H1 (cell line): ENCODE results near the gene NLRP3. TPM values are rescaled to one million over a fixed set of nuclear protein-coding genes. Genes with fewer than 3 reads are reported as not detected.

Experiments used
- CTCF ChIA-PET: fragments of 300-600 bp; sonication (Branson Sonifier 250); formaldehyde crosslinking; loops from one replicate; lab custom pipeline; 2021; ENCODE audit not compliant: partially characterized antibody; lab: Charles Lee
- POLR2A ChIA-PET: fragments of 300-600 bp; sonication (Branson Sonifier 250); formaldehyde crosslinking; loops from one replicate; lab custom pipeline; 2021; ENCODE audit warnings: inconsistent platforms; ENCODE audit not compliant: partially characterized antibody; lab: Charles Lee
- DNase-seq, 2 experiments: peaks; one replicate each; pipeline versions ENCODE4 v3.0.0 to v3.0.0-alpha.2; 2010 to 2022; ENCODE audit warnings: low spot score in 2 of 2, low read depth in 1 of 2, mixed read lengths in 1 of 2
- FAIRE-seq: peaks from 2 replicates; lab custom pipeline; 2011; peaks lifted over from hg19 to GRCh38; lab: Jason Lieb, UNC
- H2AFZ ChIP-seq: 2 replicates; pipeline ENCODE4 v1.8.1; 2012; ENCODE audit warnings: low read length, inconsistent platforms
- H2AK5ac ChIP-seq: 2 replicates; pipeline ENCODE4 v1.6.1; 2013; ENCODE audit warnings: low read depth, low read length
- H2BK120ac ChIP-seq: replicated peaks from 2 replicates; pipeline ENCODE3; 2013; ENCODE audit warnings: low read depth, low read length, inconsistent platforms
- H2BK12ac ChIP-seq: 2 replicates; pipeline ENCODE4 v1.6.1; 2013; ENCODE audit warnings: low read depth, low read length
- H2BK15ac ChIP-seq: 2 replicates; pipeline ENCODE4 v1.6.1; 2013; ENCODE audit warnings: low read length
- H2BK20ac ChIP-seq: 2 replicates; pipeline ENCODE4 v1.6.1; 2013; ENCODE audit warnings: low read length
- H2BK5ac ChIP-seq: 2 replicates; pipeline ENCODE4 v1.6.1; 2013; ENCODE audit warnings: low read depth, low read length
- H3K14ac ChIP-seq: 2 replicates; pipeline ENCODE4 v1.6.1; 2013; ENCODE audit warnings: inconsistent platforms; ENCODE audit not compliant: insufficient read length
- H3K18ac ChIP-seq: 2 replicates; pipeline ENCODE4 v1.6.1; 2013; ENCODE audit warnings: low read length; ENCODE audit errors: extremely low read depth
- H3K23ac ChIP-seq: 2 replicates; pipeline ENCODE4 v1.6.1; 2013; ENCODE audit warnings: inconsistent platforms; ENCODE audit not compliant: insufficient read length
- H3K23me2 ChIP-seq: 2 replicates; pipeline ENCODE4 v1.6.1; 2013; ENCODE audit warnings: low read depth, low read length
- H3K27ac ChIP-seq: 2 replicates; pipeline ENCODE4 v1.6.1; 2011; ENCODE audit warnings: low read depth, low read length, inconsistent platforms
- H3K27me3 ChIP-seq, 4 experiments: replicated peaks in 1 of 4; 1 replicate in 1 of 4; 2 replicates in 3 of 4; pipeline versions ENCODE4 v1.6.1 to v1.8.1; 2011 to 2013; ENCODE audit warnings: low read length in 3 of 4, mild to moderate bottlenecking in 3 of 4, inconsistent platforms in 2 of 4, mixed read lengths in 2 of 4, moderate library complexity in 1 of 4; ENCODE audit not compliant: control insufficient read depth in 3 of 4, insufficient read depth in 3 of 4; ENCODE audit errors: extremely low read depth in 1 of 4
- H3K36me3 ChIP-seq, 4 experiments: 2 replicates each; pipeline versions ENCODE4 v1.6.1 to v1.8.1; 2011 to 2013; ENCODE audit warnings: mild to moderate bottlenecking in 4 of 4, low read length in 3 of 4, moderate library complexity in 2 of 4, control low read depth in 1 of 4, inconsistent platforms in 1 of 4; ENCODE audit not compliant: insufficient read depth in 4 of 4, control insufficient read depth in 2 of 4
- H3K4ac ChIP-seq: replicated peaks from 2 replicates; pipeline ENCODE3; 2013; ENCODE audit warnings: low read length, low read depth, mixed read lengths, inconsistent platforms; ENCODE audit not compliant: insufficient read length
- H3K4me1 ChIP-seq, 4 experiments: replicated peaks in 1 of 4; 1 replicate in 1 of 4; 2 replicates in 3 of 4; pipeline versions ENCODE4 v1.6.1 to v1.8.1; 2011 to 2013; ENCODE audit warnings: low read length in 3 of 4, inconsistent platforms in 2 of 4, mixed read lengths in 1 of 4; ENCODE audit not compliant: insufficient read depth in 4 of 4, control insufficient read depth in 3 of 4
- H3K4me2 ChIP-seq, 2 experiments: 2 replicates each; pipeline versions ENCODE4 v1.6.1 to v1.8.1; 2011 to 2013; ENCODE audit warnings: low read depth in 2 of 2, low read length in 2 of 2, control low read depth in 1 of 2, inconsistent platforms in 1 of 2, mild to moderate bottlenecking in 1 of 2; ENCODE audit not compliant: insufficient read depth in 1 of 2
- H3K4me3 ChIP-seq, 4 experiments: fragments of 200-600, 300-600 bp in 1 of 4; sonication (generic), shearing (Covaris generic), sonication (Bioruptor Twin) in 1 of 4; 2 replicates each; pipeline versions ENCODE4 v1.5.1 to v1.8.1; 2011 to 2016; ENCODE audit warnings: low read length in 4 of 4, low read depth in 3 of 4, control low read depth in 2 of 4, inconsistent platforms in 2 of 4, mild to moderate bottlenecking in 2 of 4, mixed read lengths in 1 of 4, moderate library complexity in 1 of 4; ENCODE audit not compliant: insufficient read depth in 2 of 4; ENCODE audit errors: extremely low read depth in 1 of 4
- H3K56ac ChIP-seq: replicated peaks from 2 replicates; pipeline ENCODE3; 2013; ENCODE audit warnings: low read depth, mild to moderate bottlenecking, mixed read lengths, low read length, inconsistent platforms; ENCODE audit not compliant: insufficient read length
- H3K79me1 ChIP-seq: 2 replicates; pipeline ENCODE4 v1.6.1; 2013; ENCODE audit warnings: low read depth, low read length, control low read depth
- H3K79me2 ChIP-seq, 2 experiments: 2 replicates each; pipeline versions ENCODE4 v1.6.1 to v1.8.1; 2012 to 2013; ENCODE audit warnings: low read length in 2 of 2, mild to moderate bottlenecking in 2 of 2, inconsistent platforms in 1 of 2; ENCODE audit not compliant: insufficient read depth in 2 of 2, control insufficient read depth in 1 of 2
- H3K9ac ChIP-seq, 4 experiments: replicated peaks in 1 of 4; 1 replicate in 1 of 4; 2 replicates in 3 of 4; pipeline versions ENCODE4 v1.6.1 to v1.8.1; 2011 to 2013; ENCODE audit warnings: low read depth in 3 of 4, low read length in 3 of 4, control low read depth in 2 of 4, mild to moderate bottlenecking in 2 of 4, moderate library complexity in 2 of 4, inconsistent platforms in 1 of 4; ENCODE audit errors: extremely low read depth in 1 of 4
- H3K9me3 ChIP-seq, 2 experiments: 2 replicates each; pipeline versions ENCODE4 v1.6.1 to v1.8.1; 2012 to 2013; ENCODE audit warnings: mild to moderate bottlenecking in 2 of 2, moderate library complexity in 2 of 2, control low read depth in 1 of 2, inconsistent platforms in 1 of 2, low read depth in 1 of 2, low read length in 1 of 2, mixed read lengths in 1 of 2; ENCODE audit not compliant: insufficient read depth in 2 of 2
- H4K20me1 ChIP-seq, 2 experiments: replicated peaks in 1 of 2; 2 replicates each; pipeline versions ENCODE3 to v1.8.1; 2011 to 2013; ENCODE audit warnings: inconsistent platforms in 2 of 2, low read length in 2 of 2, mild to moderate bottlenecking in 1 of 2; ENCODE audit not compliant: insufficient read depth in 2 of 2, control insufficient read depth in 1 of 2
- H4K5ac ChIP-seq: 2 replicates; pipeline ENCODE4 v1.6.1; 2013; ENCODE audit warnings: low read length, low read depth, mixed read lengths, inconsistent platforms; ENCODE audit not compliant: insufficient read length
- H4K8ac ChIP-seq: 2 replicates; pipeline ENCODE4 v1.8.0; 2013; ENCODE audit warnings: mild to moderate bottlenecking, moderate library complexity, low read length, inconsistent platforms; ENCODE audit not compliant: insufficient read depth; ENCODE audit errors: extremely low read depth
- H4K91ac ChIP-seq: replicated peaks from 2 replicates; pipeline ENCODE3; 2013; ENCODE audit warnings: low read length, mixed read lengths, inconsistent platforms; ENCODE audit not compliant: insufficient read length
- CHD1 ChIP-seq: IDR thresholded peaks from 2 replicates; pipeline ENCODE4 v1.6.1; 2012; ENCODE audit warnings: low read depth, low read length, improper control_type of control experiment
- EP300 ChIP-seq, 2 experiments: IDR thresholded peaks; 1 replicate in 1 of 2; 2 replicates in 1 of 2; pipeline ENCODE4 v1.6.1; 2011 to 2012; ENCODE audit warnings: low read depth in 2 of 2, low read length in 2 of 2, mild to moderate bottlenecking in 2 of 2, borderline replicate concordance in 1 of 2, inconsistent platforms in 1 of 2, moderate library complexity in 1 of 2
- HDAC2 ChIP-seq, 2 experiments: fragments of 300-600 bp in 1 of 2; sonication (generic) in 1 of 2; IDR thresholded peaks; 2 replicates each; pipeline ENCODE4 v1.6.1; 2011 to 2012; ENCODE audit warnings: low read depth in 2 of 2, low read length in 2 of 2, mild to moderate bottlenecking in 2 of 2, moderate library complexity in 2 of 2, borderline replicate concordance in 1 of 2, inconsistent platforms in 1 of 2
- KDM4A ChIP-seq: IDR thresholded peaks from one replicate; pipeline ENCODE4 v1.7.1; 2012; ENCODE audit warnings: low read depth, mild to moderate bottlenecking, moderate library complexity, low read length, inconsistent platforms; ENCODE audit not compliant: severe bottlenecking
- RAD21 ChIP-seq, 2 experiments: IDR thresholded peaks in 1 of 2; conservative IDR thresholded peaks in 1 of 2; 2 replicates each; pipeline ENCODE4 v1.6.1; 2011; ENCODE audit warnings: low read depth in 2 of 2, low read length in 2 of 2, improper control_type of control experiment in 1 of 2, inconsistent platforms in 1 of 2, mild to moderate bottlenecking in 1 of 2, moderate library complexity in 1 of 2
- WGBS, 2 experiments: shearing (Covaris generic) in 1 of 2; methylation state at CpG; one replicate each; pipeline versions ENCODE4 v1.1.6 to v1.1.7; 2013 to 2015; ENCODE audit warnings: low lambda C conversion rate in 2 of 2, mixed read lengths in 2 of 2, inconsistent platforms in 1 of 2, low coverage in 1 of 2, missing lambda C conversion rate in 1 of 2; ENCODE audit not compliant: insufficient replicate concordance in 2 of 2, insufficient coverage in 1 of 2, insufficient read length in 1 of 2; ENCODE audit errors: extremely low coverage in 1 of 2, missing lambda C conversion rate in 1 of 2; 5-methylcytosine and 5-hydroxymethylcytosine counted together
- polyA plus RNA-seq, 7 experiments: library from polyadenylated mRNA; depleted of rRNA in 3 of 7; stranded (reverse) in 5 of 7; unstranded in 2 of 7; fragments of >200 nt in 5 of 7; fragments of 200-250 nt in 2 of 7; gene quantifications; 1 replicate in 5 of 7; 2 replicates in 1 of 7; 4 replicates in 1 of 7; pipeline versions ENCODE4 v1.2.1 to v1.2.3, GENCODE V29; 2011 to 2013; ENCODE audit warnings: missing spikeins in 2 of 7, mixed read lengths in 2 of 7
- total RNA-seq: library from RNA; stranded (reverse); fragmentation: NEBNext Ultra II Directional; extraction: Animal tissue kit (Norgen Biotek cat#: 25700); gene quantifications from 2 replicates; pipeline ENCODE4 v1.2.1, GENCODE V29; 2021

NLRP3 gene
- total and polyA plus RNA-seq, 2 of the 8 experiments (the other 6 are each of a cell fraction or from before 2014, with no cell fraction given) = 0.05 to 0.19 TPM

DNA sequence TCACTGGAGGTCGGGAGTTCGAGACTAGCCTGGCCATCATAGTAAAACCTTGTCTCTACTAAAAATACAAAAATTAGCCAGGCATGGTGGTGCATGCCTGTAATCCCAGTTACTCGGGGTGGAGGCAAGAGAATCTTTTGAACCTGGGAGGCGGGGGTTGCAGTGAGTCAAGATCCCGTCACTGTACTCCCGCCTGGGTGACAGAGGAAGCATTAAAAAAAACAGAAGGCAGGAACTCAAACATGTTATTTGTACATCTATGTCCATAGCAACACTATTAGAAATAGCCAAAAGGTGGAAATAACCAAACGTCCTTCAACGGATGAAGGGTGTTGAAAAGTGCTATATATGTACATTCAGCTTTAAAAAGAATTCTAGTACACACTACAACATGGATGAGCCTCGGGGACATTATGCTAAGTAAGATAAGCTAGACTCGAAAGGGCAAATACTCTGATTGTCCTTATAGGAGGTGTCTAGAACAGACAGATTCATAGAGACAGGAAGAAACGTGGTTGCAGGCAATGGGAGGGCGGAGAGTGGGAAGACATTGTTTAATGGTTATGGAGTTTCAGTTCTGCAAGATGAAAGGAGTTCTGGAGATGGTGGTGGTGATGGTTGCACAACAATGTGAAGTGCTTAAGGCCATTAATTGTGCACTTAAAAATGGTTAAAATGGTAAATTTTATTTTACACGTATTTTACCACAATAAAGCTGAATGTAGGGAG is 19.2 kb downstream of the NLRP3 start:
- Histone ChIP-seq H3K4ac (no peak overlapping the region), H4K8ac (no peak overlapping the region), H3K4me2 (no peak overlapping the region), H4K91ac (no peak overlapping the region), H3K23ac (no peak overlapping the region), H2BK20ac (no peak overlapping the region), H2BK5ac (no peak overlapping the region), H3K14ac (no peak overlapping the region), H3K27ac (no peak overlapping the region), H2AK5ac (no peak overlapping the region), H3K4me1 (no peaks in the 10 kb centered on the region), H3K9ac (no peak overlapping the region), H4K20me1 (no peaks in the 10 kb centered on the region), H3K18ac (no peak overlapping the region), H4K5ac (no peak overlapping the region), H2AFZ (no peak overlapping the region), H2BK120ac (no peak overlapping the region), H2BK15ac (no peak overlapping the region), H2BK12ac (no peak overlapping the region), H3K23me2 (peaks cover 2% of the 10 kb centered on the region; the same call in 1 of the 2 replicates), H3K9me3 (no peaks in the 10 kb centered on the region), H3K27me3 (no peaks in the 10 kb centered on the region; a peak in 1 of 7 replicates)
- 87% methylated on average over 13 of the region's 13 CpGs; no CpG with 5 or more reads in 1 of the 2 experiments for WGBS, 2 experiments
- no peak for FAIRE-seq
- POLR2A ChIA-PET = no interaction called here
- CTCF ChIA-PET = interaction anchor here (0.6 to 1.7 kb wide), 3 partner anchors 10 to 45 kb away, joined by 3 to 4 read pairs (median 4); no protein-coding TSS in a partner anchor
- TF ChIP-seq EP300 (IDR thresholded peaks at IDR 0.05; ENCODE audit: borderline replicate concordance in 1 of 2, low read depth in 2 of 2, low read length in 2 of 2) (no peak), HDAC2 (IDR thresholded peaks at IDR 0.05; ENCODE audit: borderline replicate concordance in 1 of 2, low read depth in 2 of 2, low read length in 2 of 2) (no peak), RAD21 (IDR thresholded peaks at IDR 0.05 in 1 of 2, conservative IDR thresholded peaks at IDR 0.05 in 1 of 2; ENCODE audit: low read depth in 2 of 2, low read length in 2 of 2) (no peak), CHD1 (no peak), KDM4A (no peak)
- TF ChIP-seq, all 59 proteins: peak for 0
- no peaks in the 10 kb centered on the region for H3K36me3 ChIP-seq
- H3K79me2 ChIP-seq = no peaks in the 10 kb centered on the region
- no peak overlapping the region for H3K56ac ChIP-seq
- no peak for DNase-seq
- H3K4me3 ChIP-seq = no peak overlapping the region
- H3K79me1 ChIP-seq = no peaks in the 10 kb centered on the region
